CD4-positive, CD25-positive, alpha-beta regulatory T cell (primary cell): ENCODE measurements around the gene CPE. TPM values are rescaled to one million over a fixed set of nuclear protein-coding genes. Genes with fewer than 3 reads are reported as not detected.
"Not testable (repeated sequence)": the region's sequence is repeated elsewhere in the genome, so short reads cannot be mapped to it uniquely, and the experiment has no call there.

Experiments used
- ATAC-seq, 2 donors: fragments of 150-1000 bp; cut with Tn5 transposase; one replicate each; pipeline ENCODE4 v1.10.0; 2021; ENCODE audit warnings: low read depth in 2 of 2, moderate number of reproducible peaks in 2 of 2, moderate library complexity in 1 of 2
- DNase-seq, 3 donors: peaks; one replicate each; pipeline versions ENCODE4 v3.0.0 to v3.0.0-alpha.2; 2012 to 2022; ENCODE audit warnings: mixed read lengths in 1 of 3
- H3K27ac ChIP-seq: one replicate; pipeline ENCODE4 v1.7.0; 2013; ENCODE audit warnings: mild to moderate bottlenecking, low read length; ENCODE audit not compliant: insufficient read depth, poor library complexity, severe bottlenecking
- H3K27me3 ChIP-seq: one replicate; pipeline ENCODE4 v1.7.0; 2013; ENCODE audit warnings: low read length; ENCODE audit not compliant: control insufficient read depth, insufficient read depth
- H3K36me3 ChIP-seq: one replicate; pipeline ENCODE4 v1.7.0; 2013; ENCODE audit warnings: mild to moderate bottlenecking, low read length, moderate library complexity; ENCODE audit not compliant: control insufficient read depth, insufficient read depth
- H3K4me1 ChIP-seq: 2 replicates; pipeline ENCODE4 v1.7.0; 2013; ENCODE audit warnings: mild to moderate bottlenecking, low read length; ENCODE audit not compliant: insufficient read depth, control insufficient read depth, poor library complexity, severe bottlenecking
- H3K4me3 ChIP-seq: one replicate; pipeline ENCODE4 v1.7.0; 2013; ENCODE audit warnings: low read depth, mild to moderate bottlenecking, low read length, moderate library complexity
- H3K9me3 ChIP-seq, 2 experiments: 1 replicate in 1 of 2; 2 replicates in 1 of 2; pipeline ENCODE4 v1.7.0; 2013; ENCODE audit warnings: low read length in 2 of 2, mild to moderate bottlenecking in 1 of 2, moderate library complexity in 1 of 2; ENCODE audit not compliant: control insufficient read depth in 2 of 2
- H3K27ac Mint-ChIP-seq, 3 donors: one replicate each; pipeline ENCODE4 v1.8.0; 2020 to 2022; ENCODE audit warnings: mild to moderate bottlenecking in 3 of 3, mixed read lengths in 3 of 3, moderate library complexity in 2 of 3
- H3K27me3 Mint-ChIP-seq: one replicate; pipeline ENCODE4 v1.8.0; 2022; ENCODE audit warnings: mild to moderate bottlenecking, mixed read lengths
- H3K36me3 Mint-ChIP-seq: one replicate; pipeline ENCODE4 v1.8.0; 2020; ENCODE audit warnings: mixed read lengths
- H3K4me1 Mint-ChIP-seq, 4 donors: one replicate each; pipeline ENCODE4 v1.8.0; 2020 to 2022; ENCODE audit warnings: mixed read lengths in 4 of 4, mild to moderate bottlenecking in 1 of 4
- H3K4me3 Mint-ChIP-seq, 4 donors: one replicate each; pipeline ENCODE4 v1.8.0; 2020 to 2022; ENCODE audit warnings: mild to moderate bottlenecking in 4 of 4, mixed read lengths in 4 of 4, moderate library complexity in 3 of 4
- H3K9me3 Mint-ChIP-seq, 7 donors: one replicate each; pipeline ENCODE4 v1.8.0; 2020 to 2022; ENCODE audit warnings: mixed read lengths in 7 of 7, mild to moderate bottlenecking in 3 of 7, moderate library complexity in 2 of 7
- polyA plus RNA-seq, 4 donors: library from polyadenylated mRNA; unstranded; fragments of 300-500 nt; fragmentation: Illumina TruSeq; gene quantifications; one replicate each; pipeline ENCODE4 v1.2.3, GENCODE V29; 2021
- total RNA-seq: library from RNA; stranded (reverse); gene quantifications from one replicate; pipeline ENCODE4 v1.2.3, GENCODE V29; 2022

Gene CPE
- total and polyA plus RNA-seq, 5 donors from 2014 or later: 1.6 to 4.6 (median 2.6) TPM

GRCh38 chr4:165481053-165481835 is 102.4 kb downstream of the CPE start:
- DNase-seq: no peak
- Mint-ChIP-seq H3K9me3 (peaks cover 0 to 2% (median 0%) of the 10 kb centered on the region in 7 donors), H3K4me3 (no peak overlapping the region), H3K36me3 (no peaks in the 10 kb centered on the region), H3K27me3 (peaks cover 18% of the 10 kb centered on the region), H3K27ac (no peak overlapping the region), H3K4me1 (no peaks in the 10 kb centered on the region)
- no peak overlapping the region for H3K4me3 ChIP-seq
- H3K36me3 ChIP-seq: no peaks in the 10 kb centered on the region
- H3K9me3 ChIP-seq: no peaks in the 10 kb centered on the region
- H3K27me3 ChIP-seq: no peaks in the 10 kb centered on the region
- no peak for ATAC-seq
- H3K27ac ChIP-seq: no peak overlapping the region
- H3K4me1 ChIP-seq: no peaks in the 10 kb centered on the region

GRCh38 chr4:165489786-165490185 is 111.0 kb downstream of the CPE start:
- no peaks in the 10 kb centered on the region for H3K9me3 Mint-ChIP-seq
- H3K4me1 ChIP-seq: peaks cover 6% of the 10 kb centered on the region
- ATAC-seq (no peak), DNase-seq (no peak)
- no peaks in the 10 kb centered on the region for H3K36me3 Mint-ChIP-seq
- no peaks in the 10 kb centered on the region for H3K9me3 ChIP-seq
- peaks cover 28% of the 10 kb centered on the region for H3K27me3 Mint-ChIP-seq
- H3K27me3 ChIP-seq: peaks cover 7% of the 10 kb centered on the region
- H3K4me3 Mint-ChIP-seq: no peak overlapping the region
- H3K27ac Mint-ChIP-seq: no peak overlapping the region
- no peak overlapping the region for H3K4me3 ChIP-seq
- H3K36me3 ChIP-seq: no peaks in the 10 kb centered on the region
- peaks cover 0 to 10% (median 7%) of the 10 kb centered on the region in 4 donors for H3K4me1 Mint-ChIP-seq
- no peak overlapping the region for H3K27ac ChIP-seq

- not testable (repeated sequence) for H3K27ac ChIP-seq, DNase-seq, H3K4me3 ChIP-seq, H3K36me3 Mint-ChIP-seq, H3K4me1 ChIP-seq, H3K36me3 ChIP-seq, H3K27ac Mint-ChIP-seq, ATAC-seq, H3K4me3 Mint-ChIP-seq, H3K4me1 Mint-ChIP-seq, H3K9me3 ChIP-seq, H3K9me3 Mint-ChIP-seq
- H3K27me3 Mint-ChIP-seq: peaks cover 20% of the 10 kb centered on the region
- H3K27me3 ChIP-seq: peaks cover 11% of the 10 kb centered on the region
Observed at GRCh38 chr4:165492583-165492982, 113.8 kb downstream of the CPE start.

DNA sequence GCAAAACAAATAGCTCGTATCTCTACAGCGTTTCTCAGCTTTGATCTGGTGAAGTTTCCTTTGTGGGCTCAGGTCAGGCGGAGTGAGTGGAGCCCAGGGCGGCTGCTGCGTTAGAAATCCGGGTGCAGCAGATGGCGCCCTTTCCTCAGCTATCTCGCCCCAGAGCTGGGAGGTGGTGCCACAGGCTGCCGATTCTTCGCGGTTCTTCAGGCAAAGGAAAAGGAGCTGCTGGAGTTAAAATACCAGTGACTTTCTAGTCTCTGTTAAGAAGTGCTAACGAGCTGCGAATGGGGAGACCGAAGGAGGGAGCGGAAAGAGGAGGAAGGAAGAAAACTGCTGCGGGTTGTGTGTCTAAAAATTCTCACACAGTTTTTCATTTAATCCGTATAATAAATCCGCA is 114.6 kb downstream of the CPE start:
- ATAC-seq (peak; percentile 78 to 80), DNase-seq (peak; percentile 18 to 64 (median 43))
- Histone ChIP-seq H3K27me3 (peaks cover 11% of the 10 kb centered on the region), H3K4me1 (peaks cover 6% of the 10 kb centered on the region), H3K27ac (no peak overlapping the region), H3K36me3 (no peaks in the 10 kb centered on the region), H3K9me3 (no peaks in the 10 kb centered on the region), H3K4me3 (no peak overlapping the region)
- Mint-ChIP-seq H3K36me3 (no peaks in the 10 kb centered on the region), H3K27me3 (peaks cover 23% of the 10 kb centered on the region), H3K9me3 (no peaks in the 10 kb centered on the region), H3K27ac (peak overlapping the region in 1 of 3 donors; percentile 8), H3K4me3 (peak overlapping the region in 2 of 4 donors; percentile 7 to 66), H3K4me1 (peaks cover 0 to 10% (median 7%) of the 10 kb centered on the region in 4 donors)

DNA sequence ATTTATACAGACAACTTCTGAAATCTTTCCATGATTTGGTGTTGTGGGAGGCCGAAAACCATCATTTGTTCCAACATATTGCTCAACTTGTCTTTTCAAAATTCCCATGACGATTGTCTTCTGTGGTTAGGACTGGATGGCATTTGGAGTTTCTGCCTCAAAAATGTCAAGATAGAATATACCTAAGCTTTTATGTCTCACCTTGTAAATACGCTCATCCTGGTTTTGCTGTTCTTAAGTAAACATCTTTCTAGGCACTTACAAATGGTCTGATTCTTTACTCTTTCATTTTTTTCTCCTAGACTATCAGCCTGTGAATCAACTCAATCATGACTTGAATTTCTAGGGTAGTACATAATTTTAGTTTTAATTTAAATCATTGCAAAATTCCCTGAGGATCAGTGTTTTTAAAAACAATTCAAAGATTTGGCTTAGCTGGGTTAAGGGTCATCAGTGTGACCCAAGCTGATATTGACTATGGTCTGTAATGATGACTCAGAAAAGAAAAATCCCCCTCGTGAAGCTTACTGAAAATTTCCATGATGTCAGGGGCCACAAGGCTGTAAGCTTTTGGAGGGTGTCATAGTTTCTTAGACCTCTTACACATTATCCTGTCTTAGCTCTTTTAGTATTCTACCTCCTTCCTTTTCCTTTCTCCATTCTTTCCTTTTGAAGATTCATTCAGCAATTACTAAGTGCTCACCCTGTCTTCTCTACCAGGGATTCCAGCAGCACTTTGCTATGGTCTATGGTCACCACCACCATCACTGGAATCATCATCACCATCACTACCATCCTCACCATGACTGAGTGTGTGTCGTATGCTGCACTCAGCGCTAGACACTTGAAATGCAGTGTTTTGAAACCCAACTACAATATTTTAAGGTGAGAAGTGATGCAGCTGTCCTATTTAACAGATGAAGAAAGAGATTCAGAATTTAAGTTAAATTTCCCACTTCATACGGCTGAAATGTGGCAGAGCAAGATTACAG is 124.4 kb downstream of the CPE start:
- H3K4me1 ChIP-seq: no peaks in the 10 kb centered on the region
- H3K27ac ChIP-seq: no peak overlapping the region
- Mint-ChIP-seq H3K4me3 (no peak overlapping the region), H3K36me3 (no peaks in the 10 kb centered on the region), H3K4me1 (no peaks in the 10 kb centered on the region), H3K9me3 (peaks cover 0 to 1% (median 0%) of the 10 kb centered on the region in 7 donors), H3K27ac (no peak overlapping the region), H3K27me3 (peaks cover 3% of the 10 kb centered on the region)
- ATAC-seq (no peak), DNase-seq (no peak)
- H3K9me3 ChIP-seq: no peaks in the 10 kb centered on the region
- no peaks in the 10 kb centered on the region for H3K36me3 ChIP-seq
- no peaks in the 10 kb centered on the region for H3K27me3 ChIP-seq
- H3K4me3 ChIP-seq: no peak overlapping the region

DNA sequence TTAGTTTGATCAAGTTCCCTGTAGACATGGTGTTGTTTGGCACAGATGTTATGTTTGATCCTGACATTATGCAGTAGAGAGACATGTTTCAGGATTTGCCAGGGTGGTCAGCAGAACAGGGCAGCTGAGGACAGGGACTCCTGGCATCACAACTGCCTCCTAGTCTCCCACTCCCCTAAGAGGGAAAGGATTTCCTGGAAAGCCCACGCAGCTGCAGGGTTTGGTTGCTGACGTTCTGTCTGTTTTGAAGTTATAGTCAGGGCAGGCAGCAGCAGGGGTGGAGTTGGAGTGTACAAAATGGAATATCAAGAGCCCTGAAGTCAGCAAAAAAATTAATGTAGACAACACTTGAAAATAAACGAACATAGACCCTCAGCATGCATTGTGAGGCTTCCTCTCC is 125.4 kb downstream of the CPE start:
- ATAC-seq (no peak), DNase-seq (no peak)
- Mint-ChIP-seq H3K27me3 (no peaks in the 10 kb centered on the region), H3K4me1 (no peaks in the 10 kb centered on the region), H3K27ac (no peak overlapping the region), H3K36me3 (no peaks in the 10 kb centered on the region), H3K9me3 (peaks cover 0 to 1% (median 0%) of the 10 kb centered on the region in 7 donors), H3K4me3 (no peak overlapping the region)
- Histone ChIP-seq H3K27ac (no peak overlapping the region), H3K4me1 (no peaks in the 10 kb centered on the region), H3K27me3 (no peaks in the 10 kb centered on the region), H3K36me3 (no peaks in the 10 kb centered on the region), H3K9me3 (no peaks in the 10 kb centered on the region), H3K4me3 (no peak overlapping the region)

- H3K4me3 ChIP-seq: no peak overlapping the region
- Mint-ChIP-seq H3K27ac (no peak overlapping the region), H3K4me3 (no peak overlapping the region), H3K27me3 (no peaks in the 10 kb centered on the region), H3K36me3 (no peaks in the 10 kb centered on the region), H3K9me3 (peaks cover 0 to 1% (median 0%) of the 10 kb centered on the region in 7 donors), H3K4me1 (no peaks in the 10 kb centered on the region)
- DNase-seq (no peak), ATAC-seq (no peak)
- no peaks in the 10 kb centered on the region for H3K4me1 ChIP-seq
- no peak overlapping the region for H3K27ac ChIP-seq
- no peaks in the 10 kb centered on the region for H3K9me3 ChIP-seq
- H3K27me3 ChIP-seq: no peaks in the 10 kb centered on the region
- H3K36me3 ChIP-seq: no peaks in the 10 kb centered on the region
Observed at GRCh38 chr4:165505958-165506837, 127.4 kb downstream of the CPE start.
